ENCODE measurements around the gene CDH16. TPM values are rescaled to one million over a fixed set of nuclear protein-coding genes. Genes with fewer than 3 reads are reported as not detected.

The CDH16 gene
- total and polyA plus RNA-seq, 7 donors: 0.19 to 0.60 TPM; not detected in 5

- Histone ChIP-seq H3K27me3 (no peaks in the 10 kb centered on the region), H3K4me1 (peaks cover 0 to 17% (median 10%) of the 10 kb centered on the region in 4 donors), H3K9me3 (no peaks in the 10 kb centered on the region), H3K27ac (no peak overlapping the region), H3K4me3 (no peak overlapping the region), H3K36me3 (peaks cover 0 to 32% (median 11%) of the 10 kb centered on the region in 4 donors)
- intact Hi-C loops (cut with DNase I): no loop called here
- WGBS, 2 donors: 97 to 98% methylated on average over 3 of the region's 3 CpGs
- TF ChIP-seq EP300 (IDR thresholded peaks at IDR 0.05): no peak
- TF ChIP-seq POLR2A (IDR thresholded peaks at IDR 0.05): no peak
- no peak for TF ChIP-seq POLR2AphosphoS5 (IDR thresholded peaks at IDR 0.05)
- TF ChIP-seq CTCF (IDR thresholded peaks at IDR 0.05): no peak
- DNase-seq: no peak
Observed at GRCh38 chr16:66882702-66883101, 36.0 kb downstream of the CDH16 start.

- H3K27ac ChIP-seq: no peak overlapping the region
- intact Hi-C loops (cut with DNase I): no loop called here
- DNase-seq: no peak
- H3K4me1 ChIP-seq: peaks cover 0 to 17% (median 10%) of the 10 kb centered on the region in 4 donors
- H3K4me3 ChIP-seq: no peak overlapping the region
- H3K9me3 ChIP-seq: no peaks in the 10 kb centered on the region
- no peaks in the 10 kb centered on the region for H3K27me3 ChIP-seq
- H3K36me3 ChIP-seq: peaks cover 0 to 30% (median 11%) of the 10 kb centered on the region in 4 donors
- TF ChIP-seq POLR2AphosphoS5 (IDR thresholded peaks at IDR 0.05) (no peak), CTCF (IDR thresholded peaks at IDR 0.05) (no peak), EP300 (IDR thresholded peaks at IDR 0.05) (no peak)
- WGBS, 2 donors: 91 to 94% methylated on average over 8 of the region's 8 CpGs
Observed at GRCh38 chr16:66881964-66882508, 36.6 kb downstream of the CDH16 start.

GRCh38 chr16:66881560-66881959 lies 37.1 kb downstream of the CDH16 start:
- TF ChIP-seq CTCF (IDR thresholded peaks at IDR 0.05) (no peak), EP300 (IDR thresholded peaks at IDR 0.05) (no peak), POLR2A (IDR thresholded peaks at IDR 0.05) (no peak), POLR2AphosphoS5 (IDR thresholded peaks at IDR 0.05) (no peak)
- Histone ChIP-seq H3K4me3 (peak overlapping the region in 2 of 4 donors; percentile 84), H3K27ac (no peak overlapping the region), H3K4me1 (peaks cover 0 to 17% (median 10%) of the 10 kb centered on the region in 4 donors), H3K36me3 (peaks cover 0 to 25% (median 11%) of the 10 kb centered on the region in 4 donors), H3K27me3 (no peaks in the 10 kb centered on the region), H3K9me3 (no peaks in the 10 kb centered on the region)
- WGBS, 2 donors: 58 to 81% methylated on average over 2 of the region's 2 CpGs
- intact Hi-C loops (cut with DNase I): no loop called here
- no peak for DNase-seq

- Histone ChIP-seq H3K9me3 (no peaks in the 10 kb centered on the region), H3K36me3 (peaks cover 0 to 20% (median 11%) of the 10 kb centered on the region in 4 donors), H3K27ac (peak overlapping the region; percentile 48 to 68 (median 66)), H3K4me1 (peaks cover 0 to 17% (median 10%) of the 10 kb centered on the region in 4 donors), H3K27me3 (no peaks in the 10 kb centered on the region), H3K4me3 (peak overlapping the region; percentile 51 to 84 (median 72))
- intact Hi-C loops (cut with DNase I): no loop called here
- no peak for DNase-seq
- 1 to 4% methylated on average over 23 of the region's 23 CpGs for WGBS, 2 donors
- TF ChIP-seq EP300 (IDR thresholded peaks at IDR 0.05) (no peak), CTCF (IDR thresholded peaks at IDR 0.05) (no peak), POLR2AphosphoS5 (IDR thresholded peaks at IDR 0.05) (no peak), POLR2A (IDR thresholded peaks at IDR 0.05) (no peak)
Observed at GRCh38 chr16:66881014-66881417, 37.7 kb downstream of the CDH16 start.

Measured in sigmoid colon (tissue), 7 donors.